K562 (cell line): ENCODE data around the gene RTL10. TPM values are rescaled to one million over a fixed set of nuclear protein-coding genes. Genes with fewer than 3 reads are reported as not detected.

ENCODE experiments used
- ASH1L ChIP-seq: fragments of 450-650 bp; IDR thresholded peaks from 2 replicates; pipeline ENCODE4 v1.6.1; 2018; ENCODE audit warnings: borderline replicate concordance, mild to moderate bottlenecking, low read depth; ENCODE audit not compliant: partially characterized antibody
- C11orf30 ChIP-seq: fragments of 450-650 bp; IDR thresholded peaks from 2 replicates; pipeline ENCODE4 v1.6.1; 2016; ENCODE audit warnings: low read depth, mild to moderate bottlenecking
- CBX3 ChIP-seq, 2 experiments: IDR thresholded peaks; 1 replicate in 1 of 2; 2 replicates in 1 of 2; pipeline ENCODE4 v1.6.1; 2012; ENCODE audit warnings: inconsistent platforms in 2 of 2, low read length in 2 of 2, borderline replicate concordance in 1 of 2, control low read depth in 1 of 2
- CREBBP ChIP-seq: IDR thresholded peaks from one replicate; pipeline ENCODE4 v1.6.1; 2012; ENCODE audit warnings: low read depth, mild to moderate bottlenecking, control low read depth, inconsistent platforms, low read length
- E2F1 ChIP-seq: sonication (generic); formaldehyde crosslinking; IDR thresholded peaks from 2 replicates; pipeline ENCODE4 v1.8.1; 2023; ENCODE audit warnings: mild to moderate bottlenecking, missing genetic modification reagents, moderate library complexity
- E2F6 ChIP-seq, 2 experiments: IDR thresholded peaks; 2 replicates each; pipeline ENCODE4 v1.6.1; 2011; ENCODE audit warnings: borderline replicate concordance in 1 of 2, control low read depth in 1 of 2, low read depth in 1 of 2, low read length in 1 of 2, mild to moderate bottlenecking in 1 of 2, mixed read lengths in 1 of 2, moderate library complexity in 1 of 2; ENCODE audit not compliant: insufficient read depth in 1 of 2, insufficient read length in 1 of 2, poor library complexity in 1 of 2, severe bottlenecking in 1 of 2; ENCODE audit errors: extremely low read depth in 1 of 2
- ESRRB ChIP-seq: fragments of 250-450 bp; sonication (Bioruptor Pico); IDR thresholded peaks from 2 replicates; pipeline ENCODE4 v1.5.0; 2020; ENCODE audit warnings: mild to moderate bottlenecking, moderate library complexity, borderline replicate concordance
- HNRNPLL ChIP-seq: fragments of 200-400 bp; formaldehyde crosslinking; IDR thresholded peaks from 2 replicates; pipeline ENCODE4 v1.6.1; 2017; ENCODE audit warnings: low read length, low read depth, mild to moderate bottlenecking; ENCODE audit not compliant: poor library complexity, severe bottlenecking
- KLF6 ChIP-seq: fragments of 250-450 bp; sonication (Bioruptor Pico); IDR thresholded peaks from 2 replicates; pipeline ENCODE4 v1.4.0; 2020; ENCODE audit warnings: mild to moderate bottlenecking, moderate library complexity, borderline replicate concordance
- MED1 ChIP-seq: sonication (generic); formaldehyde crosslinking; IDR thresholded peaks from 2 replicates; pipeline ENCODE4 v1.8.1; 2023; ENCODE audit warnings: missing genetic modification reagents, borderline replicate concordance
- POLR2AphosphoS5 ChIP-seq: IDR thresholded peaks from 2 replicates; pipeline ENCODE4 v1.6.1; 2011; ENCODE audit warnings: mild to moderate bottlenecking, low read depth, low read length, moderate library complexity; ENCODE audit not compliant: control insufficient read depth, insufficient read depth
- TAF7 ChIP-seq: fragments of 450-650 bp; IDR thresholded peaks from 2 replicates; pipeline ENCODE4 v1.6.1; 2016; ENCODE audit warnings: missing genetic modification characterization, missing compliant biosample characterization
- TGIF2 ChIP-seq: sonication (generic); formaldehyde crosslinking; IDR thresholded peaks from 2 replicates; pipeline ENCODE4 v1.8.1; 2022; ENCODE audit warnings: mild to moderate bottlenecking, missing genetic modification reagents, moderate library complexity
- WHSC1 ChIP-seq: IDR thresholded peaks from one replicate; pipeline ENCODE4 v1.6.1; 2012; ENCODE audit warnings: low read length, control low read depth, inconsistent platforms
- ZBTB11 ChIP-seq, 3 experiments: fragments of 200-800 bp in 1 of 3; fragments of 250-450 bp in 1 of 3; fragments of 450-650 bp in 1 of 3; sonication (Bioruptor Pico) in 1 of 3; sonication (Bioruptor generic) in 1 of 3; formaldehyde crosslinking in 1 of 3; IDR thresholded peaks; 2 replicates each; pipeline versions ENCODE4 v1.6.1 to v1.8.0; 2016 to 2022; ENCODE audit warnings: mild to moderate bottlenecking in 2 of 3, missing genetic modification characterization in 2 of 3, missing compliant biosample characterization in 1 of 3, moderate library complexity in 1 of 3
- ZNF23 ChIP-seq: fragments of 250-450 bp; sonication (Bioruptor Pico); IDR thresholded peaks from 2 replicates; pipeline ENCODE4 v1.4.0; 2020; ENCODE audit warnings: mild to moderate bottlenecking
- ZNF395 ChIP-seq: fragments of 200-800 bp; sonication (Bioruptor generic); IDR thresholded peaks from 2 replicates; pipeline ENCODE4 v1.6.1; 2017; ENCODE audit warnings: missing genetic modification characterization, missing compliant biosample characterization
- ZNF79 ChIP-seq: fragments of 250-450 bp; sonication (Bioruptor Pico); IDR thresholded peaks from 2 replicates; pipeline ENCODE4 v1.4.0; 2020; ENCODE audit warnings: low read depth, mild to moderate bottlenecking, moderate library complexity
- polyA plus RNA-seq, 8 experiments: library from polyadenylated mRNA; depleted of rRNA in 4 of 8; stranded (reverse) in 5 of 8; unstranded in 3 of 8; fragments of >200 nt; fragmentation: Nextera tagmentation in 2 of 8; fragmentation: Illumina TruSeq in 1 of 8; extraction: Ambion mirVana in 2 of 8; extraction: Trizol in 1 of 8; gene quantifications; 2 replicates each; pipeline versions ENCODE4 v1.2.1 to v1.2.3, GENCODE V29; 2011 to 2014; ENCODE audit warnings: inconsistent platforms in 1 of 8, missing spikeins in 1 of 8
- total RNA-seq, 7 experiments: library from RNA; depleted of rRNA in 6 of 7; stranded (reverse); fragments of >200 nt in 6 of 7; fragmentation: Illumina TruSeq in 2 of 7; extraction: Trizol in 2 of 7; gene quantifications; 2 replicates each; pipeline versions ENCODE4 v1.2.1 to v1.2.3, GENCODE V29; 2011 to 2021; ENCODE audit warnings: low replicate concordance in 1 of 7

Gene RTL10
- total and polyA plus RNA-seq, 9 of the 15 experiments (the other 6 are each of a cell fraction or from before 2014, with no cell fraction given) = 19.8 to 75.5 (median 32.5) TPM

GRCh38 chr22:19853058-19853878 lies 1.4 kb downstream of the RTL10 start (continued):
- TF ChIP-seq E2F1 (CRISPR knock-in tag) (no peak; the same call in 1 of the 2 replicates), E2F6 (IDR thresholded peaks at IDR 0.05; ENCODE audit: borderline replicate concordance in 1 of 2, extremely low read depth in 1 of 2, insufficient read depth in 1 of 2, insufficient read length in 1 of 2, low read depth in 1 of 2, low read length in 1 of 2, poor library complexity in 1 of 2, severe bottlenecking in 1 of 2) (peak in 1 of 2 experiments; percentile 1), CBX3 (IDR thresholded peaks at IDR 0.05; ENCODE audit: borderline replicate concordance in 1 of 2, low read length in 2 of 2) (no peak), CREBBP (peak; percentile 16), ZNF23 (no peak), TGIF2 (CRISPR knock-in tag) (no peak), HNRNPLL (peak; percentile 20), ZNF395 (no peak), ZNF79 (no peak), KLF6 (CRISPR knock-in tag) (0 out of 2 replicates have a peak, but pooled peaks have one; percentile 12), ASH1L (no peak), MED1 (CRISPR knock-in tag) (no peak), ESRRB (CRISPR knock-in tag) (no peak), C11orf30 (no peak), ZBTB11 (CRISPR knock-in tag; IDR thresholded peaks at IDR 0.05) (no peak), WHSC1 (peak; percentile 31), TAF7 (no peak; the same call in 1 of the 2 replicates), POLR2AphosphoS5 (no peak)
